Sciatic nerve (tissue), 2 donors: ENCODE results near the gene LBHD2. TPM values are rescaled to one million over a fixed set of nuclear protein-coding genes. Genes with fewer than 3 reads are reported as not detected.

Experiments used
- ATAC-seq: fragments of 200-7000 bp; cut with Tn5 transposase; one replicate; pipeline ENCODE4 v1.9.1; 2020; ENCODE audit warnings: mild to moderate bottlenecking, moderate library complexity
- DNase-seq: peaks from one replicate; pipeline ENCODE4 v3.0.0-alpha.2; 2020; ENCODE audit warnings: low spot score
- intact Hi-C: fragments of 100-400 bp; cut with DNase I; formaldehyde crosslinking; loops from one replicate; pipeline ENCODE4 v1.14.2; 2022
- total RNA-seq: library from RNA; stranded (reverse); fragmentation: NEBNext Ultra II Directional; extraction: Animal tissue kit (Norgen Biotek cat#: 25700); gene quantifications from one replicate; pipeline ENCODE4 v1.2.1, GENCODE V29; 2021
- donor health status: DM: no; HTN: no; CAD: no.
- donor health status: DM: no; HTN: no; CAD: no.

The LBHD2 gene
- total RNA-seq, 1 donor from 2014 or later, result not detected

DNA sequence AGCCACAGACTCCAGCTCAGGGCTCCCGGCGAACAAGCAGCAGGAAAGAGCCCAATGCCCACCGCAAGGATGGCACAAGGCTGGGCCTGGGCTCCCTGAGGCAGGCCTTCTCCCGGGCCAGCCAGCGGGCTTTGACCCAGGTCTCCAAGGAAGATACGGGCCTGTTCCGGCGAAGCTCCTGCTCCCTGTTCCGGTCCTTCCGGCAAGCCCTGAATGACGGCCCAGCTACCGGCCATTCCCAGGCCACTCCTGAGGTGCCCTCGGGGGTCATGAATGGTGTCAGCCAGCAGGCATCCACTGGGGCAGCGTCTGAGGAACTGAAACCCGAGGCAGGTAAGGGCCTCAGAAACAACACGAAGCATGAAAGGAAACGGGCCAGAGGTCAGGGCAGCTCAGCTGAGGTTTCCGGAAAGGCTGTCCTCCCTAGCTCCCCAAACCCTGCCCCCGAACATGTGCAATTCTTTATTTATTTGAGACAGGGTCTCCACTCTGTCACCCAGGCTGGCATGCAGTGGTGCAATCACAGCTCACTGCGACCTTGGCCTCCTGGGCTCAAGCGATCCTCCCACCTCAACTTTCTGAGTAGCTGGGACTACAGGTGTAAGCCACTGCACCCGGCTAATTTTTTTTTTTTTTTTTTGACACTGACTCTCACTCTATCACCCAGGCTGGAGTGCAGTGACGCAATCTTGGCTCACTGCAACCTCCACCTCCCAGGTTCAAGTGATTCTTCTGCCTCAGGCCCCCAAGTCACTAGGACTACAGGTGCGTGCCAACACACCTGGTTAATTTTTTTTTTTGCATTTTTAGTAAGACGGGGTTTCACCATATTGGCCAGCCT is 16.5 kb downstream of the LBHD2 start:
- DNase-seq, result no peak
- no peak for ATAC-seq
- intact Hi-C loops, result loop anchor here (10.0 kb wide), 1 partner anchor 84 kb away; no protein-coding TSS in a partner anchor

- DNase-seq (no peak), ATAC-seq (no peak)
- intact Hi-C loops, result loop anchor here (10.0 kb wide), 1 partner anchor 83 kb away; no protein-coding TSS in a partner anchor
These were observed 17.4 kb downstream of the LBHD2 start for GRCh38 chr14:103101257-103101962.

GRCh38 chr14:103101963-103102688 is 18.1 kb downstream of the LBHD2 start:
- intact Hi-C loops, result loop anchor here (10.0 kb wide), 1 partner anchor 83 kb away; no protein-coding TSS in a partner anchor
- ATAC-seq (no peak), DNase-seq (no peak)

- DNase-seq, result no peak
- no peak for ATAC-seq
- intact Hi-C loops, result loop anchor here (10.0 kb wide), 1 partner anchor 82 kb away; no protein-coding TSS in a partner anchor
These were observed 18.8 kb downstream of the LBHD2 start for GRCh38 chr14:103102689-103103260.

DNA sequence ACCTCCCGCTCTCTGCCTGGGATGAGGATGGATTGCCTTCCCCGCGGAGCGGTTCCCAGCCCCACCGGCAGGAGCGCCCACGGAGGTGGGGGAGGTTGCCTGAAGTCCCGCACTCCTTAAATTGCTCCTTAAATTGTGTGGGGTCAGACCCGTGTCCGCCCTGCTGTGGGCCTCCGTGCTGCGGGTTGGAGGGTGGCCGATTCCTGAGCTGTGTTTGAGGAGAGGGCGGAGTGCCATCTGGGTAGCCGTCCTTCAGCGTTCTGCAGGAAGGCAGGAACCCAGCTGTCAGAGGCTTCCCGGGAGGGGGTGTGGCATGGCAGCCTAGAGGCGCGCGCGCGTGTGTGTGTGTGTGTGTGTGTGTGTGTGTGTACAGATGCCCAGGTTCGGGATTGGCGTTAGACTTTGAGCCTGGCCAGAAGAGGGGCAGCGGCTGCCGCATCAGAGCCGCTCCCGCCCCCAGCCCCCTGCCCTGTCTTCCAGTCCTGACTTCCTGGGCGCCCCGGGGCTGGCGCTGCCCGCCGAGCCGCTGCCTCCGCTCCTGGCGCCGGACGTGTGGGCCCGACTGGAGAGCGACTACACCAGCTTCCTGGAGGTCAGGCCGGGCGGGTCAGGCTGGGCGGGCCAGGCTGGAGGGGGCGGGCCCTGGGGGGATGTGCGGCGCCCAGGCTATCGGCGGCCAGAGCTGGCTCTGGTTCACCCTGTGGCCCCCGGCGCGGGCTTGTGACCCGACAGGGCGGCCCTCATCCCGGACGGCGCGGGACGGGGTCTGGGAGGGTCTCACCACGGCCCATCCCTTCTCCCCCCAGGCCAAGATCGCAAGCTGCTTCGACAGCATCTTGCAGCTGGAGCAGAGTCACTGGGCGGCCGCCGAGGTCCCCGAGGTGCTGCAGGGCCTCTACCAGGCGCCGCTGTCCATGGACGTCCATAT is 19.7 kb downstream of the LBHD2 start:
- DNase-seq, result no peak
- ATAC-seq, result peak; percentile 24
- intact Hi-C loops, result loop anchor here (2.0 to 10.0 kb wide), 2 partner anchors 81 to 189 kb away; no protein-coding TSS in a partner anchor

- intact Hi-C loops, result loop anchor here (2.0 to 10.0 kb wide), 2 partner anchors 80 to 188 kb away; no protein-coding TSS in a partner anchor
- ATAC-seq (no peak), DNase-seq (no peak)
These were observed 20.3 kb downstream of the LBHD2 start for GRCh38 chr14:103104389-103104653.

DNA sequence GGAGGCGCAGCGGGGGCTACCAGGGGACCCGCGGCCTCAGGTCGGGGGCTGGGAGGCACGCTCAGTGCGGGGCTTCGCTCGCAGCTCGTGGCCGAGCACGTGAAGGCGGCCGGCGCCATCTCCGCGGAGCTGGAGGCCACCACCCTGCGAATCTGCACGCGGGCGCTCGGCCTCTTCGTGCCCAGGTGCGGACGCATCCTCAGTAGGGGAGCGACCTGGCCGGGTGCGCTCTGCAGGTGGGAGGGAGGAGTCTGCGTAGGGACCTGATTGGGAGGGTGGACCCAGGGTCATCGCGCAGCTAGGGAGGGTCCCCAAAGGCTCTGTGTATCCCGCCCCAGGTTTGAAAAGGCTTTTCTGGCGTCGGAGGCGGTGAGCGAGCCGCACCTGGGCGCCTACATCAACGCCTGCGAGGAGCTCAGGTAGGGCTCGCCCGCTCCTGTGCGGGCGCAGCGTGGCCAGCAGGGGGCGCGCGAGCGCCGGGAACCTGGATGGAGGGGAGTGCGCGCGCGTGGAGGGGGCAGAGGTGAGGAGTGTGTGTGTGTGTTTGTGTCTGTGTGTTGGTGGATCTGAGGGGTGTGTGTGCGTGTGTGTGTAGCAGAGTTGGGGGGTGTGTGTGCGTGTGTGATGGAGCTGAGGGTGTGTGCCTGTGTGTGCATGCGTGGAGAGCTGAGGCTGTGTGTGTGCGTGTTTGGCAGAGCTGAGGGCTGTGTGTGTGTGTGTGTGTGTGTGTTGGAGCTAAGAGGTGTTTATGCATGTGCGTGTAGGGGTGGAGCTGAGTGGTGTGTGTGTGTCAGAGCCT is 20.8 kb downstream of the LBHD2 start:
- intact Hi-C loops, result loop anchor here (2.0 to 10.0 kb wide), 3 partner anchors 80 to 1142 kb away; no protein-coding TSS in a partner anchor
- ATAC-seq, result peak; percentile 82
- peak; percentile 86 for DNase-seq

DNA sequence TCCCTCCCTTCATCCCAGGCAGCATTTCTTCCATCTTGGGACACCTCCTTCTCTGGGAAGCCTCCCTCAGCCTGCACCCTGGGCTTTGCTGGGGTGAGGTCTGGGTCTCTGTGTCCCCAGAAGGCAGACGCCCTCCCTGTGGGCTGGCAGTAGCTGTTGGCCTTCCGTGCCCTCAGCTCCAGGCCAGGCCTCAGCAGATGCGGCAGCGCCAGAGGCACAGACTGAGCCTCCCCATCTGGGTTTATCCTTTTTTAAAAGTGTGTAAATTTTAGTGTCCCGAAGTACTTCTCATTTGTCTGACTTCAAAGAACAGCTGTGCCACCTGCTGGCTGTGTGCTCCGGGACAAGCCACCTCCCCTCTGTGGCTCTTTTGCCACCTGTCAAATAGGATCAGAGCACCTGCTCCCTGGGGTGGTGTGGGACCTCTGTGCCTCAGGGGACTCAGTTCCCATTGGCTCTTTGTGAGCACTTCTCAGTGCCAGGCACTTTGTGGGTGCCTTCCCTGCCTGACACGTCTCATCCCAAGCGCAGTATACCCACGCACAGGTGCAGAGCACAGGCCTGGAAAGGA is 21.7 kb downstream of the LBHD2 start:
- ATAC-seq (no peak), DNase-seq (no peak)
- intact Hi-C loops, result loop anchor here (2.0 to 10.0 kb wide), 3 partner anchors 79 to 1142 kb away; no protein-coding TSS in a partner anchor

DNA sequence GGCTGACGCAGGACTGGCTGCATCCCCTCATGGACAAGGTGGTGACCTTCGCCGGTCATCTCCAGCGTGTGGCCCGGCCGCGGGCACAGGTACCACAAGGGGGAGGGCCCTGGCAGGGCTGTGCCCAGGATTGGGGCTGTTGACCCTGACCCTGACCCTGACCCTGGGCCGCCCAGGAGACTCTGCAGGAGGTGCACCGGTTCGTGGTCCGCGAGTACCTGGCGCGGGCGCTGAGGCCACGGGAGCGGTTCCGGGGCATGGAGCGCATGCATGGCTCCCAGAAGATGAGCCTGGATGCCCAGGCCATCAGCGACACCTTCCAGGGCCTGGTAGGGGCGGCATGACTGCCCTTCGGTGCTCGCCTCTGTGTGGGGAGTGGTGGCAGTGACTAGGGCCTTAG is 23.4 kb downstream of the LBHD2 start:
- ATAC-seq, result no peak
- intact Hi-C loops, result loop anchor here (5.0 to 10.0 kb wide), 2 partner anchors 77 to 1140 kb away; no protein-coding TSS in a partner anchor
- no peak for DNase-seq

GRCh38 chr14:103107941-103108748 is 24.1 kb downstream of the LBHD2 start:
- ATAC-seq (no peak), DNase-seq (no peak)
- intact Hi-C loops, result loop anchor here (5.0 to 10.0 kb wide), 2 partner anchors 77 to 1139 kb away; no protein-coding TSS in a partner anchor

DNA sequence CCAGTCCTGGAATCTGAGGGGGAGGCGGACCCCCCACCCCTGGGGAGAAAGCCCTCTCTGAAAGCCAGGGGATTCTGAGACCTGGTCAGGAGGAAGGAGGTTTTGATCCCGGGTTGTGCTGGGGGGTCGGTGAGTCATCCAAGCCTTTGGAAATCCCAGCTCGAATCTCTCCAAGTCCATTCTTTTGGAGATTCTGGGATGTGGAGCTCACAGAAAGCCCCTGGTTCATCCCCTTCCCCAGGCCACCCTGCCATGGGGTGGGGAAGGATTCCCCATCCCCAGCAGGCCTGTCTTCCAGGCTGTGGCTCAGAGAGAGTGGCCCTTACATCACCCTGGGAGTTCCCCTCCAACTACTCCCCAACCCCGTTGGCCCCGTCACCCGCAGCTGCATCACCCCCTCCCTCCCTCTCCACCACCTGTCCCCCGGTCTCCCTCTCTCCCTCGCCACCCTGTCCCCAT is 24.8 kb downstream of the LBHD2 start:
- DNase-seq (no peak), ATAC-seq (no peak)
- intact Hi-C loops, result loop anchor here (5.0 to 10.0 kb wide), 2 partner anchors 76 to 1139 kb away; no protein-coding TSS in a partner anchor

DNA sequence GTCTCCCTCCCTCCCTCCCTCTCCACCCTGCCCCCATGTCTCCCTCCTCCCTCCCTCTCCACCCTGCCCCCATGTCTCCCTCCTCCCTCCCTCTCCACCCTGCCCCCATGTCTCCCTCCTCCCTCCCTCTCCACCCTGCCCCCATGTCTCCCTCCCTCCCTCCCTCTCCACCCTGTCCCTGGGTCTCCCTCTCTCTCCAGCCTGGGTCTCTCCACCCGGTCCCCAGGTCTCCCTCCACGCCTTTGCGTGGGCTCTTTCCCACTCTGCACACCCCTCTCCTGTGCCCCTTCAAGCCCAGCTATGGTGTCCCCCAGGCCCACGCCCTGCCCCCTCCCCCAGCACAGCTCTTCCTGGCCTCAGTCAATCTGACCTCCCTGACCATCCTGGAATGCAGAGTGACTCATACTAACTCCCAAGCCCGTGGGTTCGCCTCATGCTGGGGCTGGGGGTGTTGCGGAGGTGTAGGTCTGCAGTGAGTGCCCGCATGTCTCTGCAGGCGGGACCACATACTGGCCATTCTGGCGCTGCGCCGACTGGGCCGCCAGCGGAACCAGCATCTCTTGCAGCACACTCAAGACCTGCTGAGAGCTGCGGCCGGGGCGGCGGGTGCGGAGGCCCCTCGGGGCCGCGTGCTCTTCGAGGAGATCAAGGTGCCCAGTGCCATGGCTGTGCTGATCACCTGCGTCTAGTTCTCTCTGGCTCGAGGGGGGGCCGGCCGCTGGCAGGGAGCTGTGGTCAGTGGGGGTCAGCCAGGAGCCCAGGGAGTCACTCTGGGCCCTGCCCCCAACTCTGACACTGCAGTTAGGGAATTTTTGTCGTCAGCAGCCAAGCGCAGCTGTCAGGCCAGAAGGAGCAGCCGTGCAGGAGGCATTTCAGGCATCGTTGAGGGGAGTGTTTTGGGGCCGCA is 25.8 kb downstream of the LBHD2 start:
- DNase-seq, result no peak
- intact Hi-C loops, result loop anchor here (5.0 to 10.0 kb wide), 2 partner anchors 75 to 1138 kb away; no protein-coding TSS in a partner anchor
- peak; percentile 61 for ATAC-seq

GRCh38 chr14:103110681-103111231 is 26.7 kb downstream of the LBHD2 start:
- intact Hi-C loops, result no loop called here
- DNase-seq (no peak), ATAC-seq (peak; percentile 26)

- intact Hi-C loops, result no loop called here
- ATAC-seq, result no peak
- DNase-seq, result no peak
These were observed 27.3 kb downstream of the LBHD2 start for GRCh38 chr14:103111232-103111868.
